Measurements from ENCODE around the gene PCGF6. TPM values are rescaled to one million over a fixed set of nuclear protein-coding genes. Genes with fewer than 3 reads are reported as not detected.

Gene PCGF6
- total and polyA plus RNA-seq, 2 experiments from 2014 or later, result 9.7 to 12.6 TPM

- Histone ChIP-seq H3K4me1 (ENCODE audit: insufficient read depth) (peaks cover under 1% of the 10 kb centered on the region; the same call in 1 of the 2 replicates), H3K27me3 (replicated peaks; ENCODE audit: insufficient read depth) (peaks cover 73% of the 10 kb centered on the region), H4K20me1 (ENCODE audit: insufficient read depth) (no peaks in the 10 kb centered on the region), H3K9me2 (ENCODE audit: insufficient read depth) (no peaks in the 10 kb centered on the region), H3K4me2 (ENCODE audit: unreplicated experiment) (no peak overlapping the region), H3F3A (ENCODE audit: insufficient read depth) (peaks cover 2% of the 10 kb centered on the region), H3K9me3 (ENCODE audit: low read depth) (no peaks in the 10 kb centered on the region), H3K27ac (no peak overlapping the region), H3K36me3 (ENCODE audit: low read depth) (no peaks in the 10 kb centered on the region), H2AFZ (no peak overlapping the region), H3K9ac (no peak overlapping the region), H3K4me3 (no peak overlapping the region), H3K79me2 (ENCODE audit: insufficient read depth) (no peaks in the 10 kb centered on the region)
- in situ Hi-C loops (cut with MboI), result no loop called here
- 4 to 6% methylated on average over 11 of the region's 11 CpGs for WGBS, 2 experiments (ENCODE audit: low coverage in 1 of 2, low lambda C conversion rate in 2 of 2, missing lambda C conversion rate in 2 of 2)
- DNase-seq, result peak; percentile 71
- TF ChIP-seq EZH2phosphoT487 (IDR thresholded peaks at IDR 0.05; ENCODE audit: insufficient read depth, low read depth) (no peak), EZH2 (IDR thresholded peaks at IDR 0.05; ENCODE audit: insufficient read depth, poor library complexity, severe bottlenecking) (no peak)
Observed at GRCh38 chr10:103278862-103279298, 72.1 kb downstream of the PCGF6 start.

- Histone ChIP-seq H4K20me1 (ENCODE audit: insufficient read depth) (no peaks in the 10 kb centered on the region), H3K9ac (no peak overlapping the region), H3K9me3 (ENCODE audit: low read depth) (no peaks in the 10 kb centered on the region), H2AFZ (no peak overlapping the region), H3K79me2 (ENCODE audit: insufficient read depth) (no peaks in the 10 kb centered on the region), H3K27ac (no peak overlapping the region), H3K4me1 (ENCODE audit: insufficient read depth) (peaks cover 4% of the 10 kb centered on the region; the same call in 1 of the 2 replicates), H3F3A (ENCODE audit: insufficient read depth) (peaks cover 6% of the 10 kb centered on the region), H3K27me3 (replicated peaks; ENCODE audit: insufficient read depth) (peaks cover 73% of the 10 kb centered on the region), H3K36me3 (ENCODE audit: low read depth) (no peaks in the 10 kb centered on the region), H3K4me3 (no peak overlapping the region), H3K4me2 (ENCODE audit: unreplicated experiment) (no peak overlapping the region), H3K9me2 (ENCODE audit: insufficient read depth) (no peaks in the 10 kb centered on the region)
- WGBS, 2 experiments (ENCODE audit: low coverage in 1 of 2, low lambda C conversion rate in 2 of 2, missing lambda C conversion rate in 2 of 2), result 23 to 26% methylated on average over 12 of the region's 12 CpGs
- in situ Hi-C loops (cut with MboI), result no loop called here
- no peak for DNase-seq
- TF ChIP-seq EZH2 (IDR thresholded peaks at IDR 0.05; ENCODE audit: insufficient read depth, poor library complexity, severe bottlenecking) (no peak), EZH2phosphoT487 (IDR thresholded peaks at IDR 0.05; ENCODE audit: insufficient read depth, low read depth) (no peak)
Observed at GRCh38 chr10:103278537-103278823, 72.5 kb downstream of the PCGF6 start.

GRCh38 chr10:103277713-103278536 lies 73.0 kb downstream of the PCGF6 start:
- peaks cover 8% of the 10 kb centered on the region; the same call in 1 of the 2 replicates for H3K4me1 ChIP-seq (ENCODE audit: insufficient read depth)
- H4K20me1 ChIP-seq (ENCODE audit: insufficient read depth), result no peaks in the 10 kb centered on the region
- DNase-seq, result no peak
- WGBS, 2 experiments (ENCODE audit: low coverage in 1 of 2, low lambda C conversion rate in 2 of 2, missing lambda C conversion rate in 2 of 2), result 7 to 10% methylated on average over 58 to 67 of the region's 76 CpGs
- in situ Hi-C loops (cut with MboI), result no loop called here
- H3K9ac ChIP-seq, result no peak overlapping the region
- peaks cover 69% of the 10 kb centered on the region for H3K27me3 ChIP-seq (replicated peaks; ENCODE audit: insufficient read depth)
- no peak overlapping the region for H3K27ac ChIP-seq
- no peaks in the 10 kb centered on the region for H3K79me2 ChIP-seq (ENCODE audit: insufficient read depth)
- H3K4me3 ChIP-seq, result peak overlapping the region; percentile 53
- TF ChIP-seq EZH2 (IDR thresholded peaks at IDR 0.05; ENCODE audit: insufficient read depth, poor library complexity, severe bottlenecking), result no peak
- TF ChIP-seq EZH2phosphoT487 (IDR thresholded peaks at IDR 0.05; ENCODE audit: insufficient read depth, low read depth), result no peak
- H2AFZ ChIP-seq, result 0 out of 2 replicates have a peak overlapping the region, but pooled peaks have one; percentile 31
- H3K9me2 ChIP-seq (ENCODE audit: insufficient read depth), result no peaks in the 10 kb centered on the region
- peaks cover 7% of the 10 kb centered on the region for H3F3A ChIP-seq (ENCODE audit: insufficient read depth)
- no peaks in the 10 kb centered on the region for H3K9me3 ChIP-seq (ENCODE audit: low read depth)
- no peak overlapping the region for H3K4me2 ChIP-seq (ENCODE audit: unreplicated experiment)
- H3K36me3 ChIP-seq (ENCODE audit: low read depth), result no peaks in the 10 kb centered on the region

- H3K4me1 ChIP-seq (ENCODE audit: insufficient read depth), result peaks cover 13% of the 10 kb centered on the region; the same call in 1 of the 2 replicates
- peaks cover 7% of the 10 kb centered on the region for H3F3A ChIP-seq (ENCODE audit: insufficient read depth)
- H3K4me2 ChIP-seq (ENCODE audit: unreplicated experiment), result peak within 1 kb of the TSS; percentile 45
- H3K27ac ChIP-seq, result no peak within 1 kb of the TSS
- H3K4me3 ChIP-seq, result peak within 1 kb of the TSS; percentile 53
- no peaks in the 10 kb centered on the region for H3K79me2 ChIP-seq (ENCODE audit: insufficient read depth)
- no peak within 1 kb of the TSS for H3K9ac ChIP-seq
- no peaks in the 10 kb centered on the region for H3K9me2 ChIP-seq (ENCODE audit: insufficient read depth)
- H2AFZ ChIP-seq, result 0 out of 2 replicates have a peak within 1 kb of the TSS, but pooled peaks have one; percentile 31
- H3K36me3 ChIP-seq (ENCODE audit: low read depth), result no peaks in the 10 kb centered on the region
- H3K27me3 ChIP-seq (replicated peaks; ENCODE audit: insufficient read depth), result peaks cover 63% of the 10 kb centered on the region
- 4 to 5% methylated on average over 65 to 89 of the region's 105 CpGs for WGBS, 2 experiments (ENCODE audit: low coverage in 1 of 2, low lambda C conversion rate in 2 of 2, missing lambda C conversion rate in 2 of 2)
- H4K20me1 ChIP-seq (ENCODE audit: insufficient read depth), result no peaks in the 10 kb centered on the region
- TF ChIP-seq EZH2phosphoT487 (IDR thresholded peaks at IDR 0.05; ENCODE audit: insufficient read depth, low read depth), result 0 out of 2 replicates have a peak, but pooled peaks have one; percentile 49
- TF ChIP-seq EZH2 (IDR thresholded peaks at IDR 0.05; ENCODE audit: insufficient read depth, poor library complexity, severe bottlenecking), result no peak
- no peaks in the 10 kb centered on the region for H3K9me3 ChIP-seq (ENCODE audit: low read depth)
- peak; percentile 71 for DNase-seq
- in situ Hi-C loops (cut with MboI), result no loop called here
Observed at GRCh38 chr10:103276896-103277712, 73.8 kb downstream of the PCGF6 start, which contains the start of gene INA. Gene INA (plus strand): TSS chr10:103277138. CDS start chr10:103277212, 74 bp downstream.
